K562 (cell line): Measurements from ENCODE around the gene CLGN. TPM values are rescaled to one million over a fixed set of nuclear protein-coding genes. Genes with fewer than 3 reads are reported as not detected.

Experiments
- ATAC-seq: fragments of 200-7000 bp; cut with Tn5 transposase; 3 replicates; pipeline ENCODE4 v1.9.1; 2020; ENCODE audit warnings: moderate library complexity
- BruUV-seq: library from RNA; stranded (reverse); fragments of 400-500 nt; replicated peaks from 2 replicates; lab custom pipeline; 2021; lab: Mats Ljungman, UMichigan
- CTCF ChIA-PET: fragments of 300-600 bp; formaldehyde crosslinking; extraction: SDS; loops from one replicate; lab custom pipeline; 2021; ENCODE audit warnings: low intra/inter-chr PET ratio; lab: Yijun Ruan, JAX
- POLR2A ChIA-PET: fragments of 300-600, 350-650 bp; sonication (Branson Sonifier 250); formaldehyde crosslinking; extraction: SDS; loops from one replicate; lab custom pipeline; 2021; ENCODE audit warnings: antibody characterized with exemption, inconsistent platforms; lab: Yijun Ruan, JAX
- DNase-seq, 4 experiments: peaks; one replicate each; pipeline versions ENCODE4 v3.0.0 to v3.0.0-alpha.2; 2011 to 2018; ENCODE audit warnings: low spot score in 3 of 4, mixed read lengths in 3 of 4; ENCODE audit errors: extremely low read depth in 1 of 4
- FAIRE-seq: peaks from 2 replicates; lab custom pipeline; 2011; peaks lifted over from hg19 to GRCh38; lab: Jason Lieb, UNC
- H2AFZ ChIP-seq: 2 replicates; pipeline ENCODE4 v1.6.0; 2011; ENCODE audit warnings: low read depth, low read length, control low read depth, inconsistent platforms
- H3K27ac ChIP-seq: fragments of 200-600 bp; 3 replicates; pipeline ENCODE4 v1.8.0; 2011; ENCODE audit warnings: low read depth, mild to moderate bottlenecking, control low read depth, inconsistent platforms, low read length, moderate library complexity, mixed read lengths; ENCODE audit errors: extremely low read depth
- H3K27me3 ChIP-seq, 2 experiments: fragments of 300-600 bp in 1 of 2; 2 replicates in 1 of 2; 3 replicates in 1 of 2; pipeline versions ENCODE4 v1.6.0 to v1.8.0; 2011; ENCODE audit warnings: inconsistent platforms in 2 of 2, low read length in 2 of 2, mild to moderate bottlenecking in 1 of 2, mixed read lengths in 1 of 2, moderate library complexity in 1 of 2; ENCODE audit not compliant: control insufficient read depth in 2 of 2, insufficient read depth in 2 of 2
- H3K36me3 ChIP-seq: fragments of 300-600 bp; 3 replicates; pipeline ENCODE4 v1.8.0; 2011; ENCODE audit warnings: mild to moderate bottlenecking, low read length, inconsistent platforms; ENCODE audit not compliant: control insufficient read depth, insufficient read depth
- H3K4me1 ChIP-seq, 2 experiments: fragments of 200-600 bp in 1 of 2; replicated peaks in 1 of 2; 2 replicates in 1 of 2; 3 replicates in 1 of 2; pipeline versions ENCODE4 v1.5.1 to v1.8.0; 2011; ENCODE audit warnings: inconsistent platforms in 2 of 2, low read length in 2 of 2, mild to moderate bottlenecking in 1 of 2, mixed read lengths in 1 of 2, moderate library complexity in 1 of 2; ENCODE audit not compliant: control insufficient read depth in 2 of 2, insufficient read depth in 2 of 2
- H3K4me2 ChIP-seq: 2 replicates; pipeline ENCODE4 v1.6.1; 2011; ENCODE audit warnings: low read length, control low read depth, inconsistent platforms, mixed read lengths; ENCODE audit not compliant: insufficient read depth
- H3K4me3 ChIP-seq: fragments of 200-600 bp; sonication (generic), shearing (Covaris generic); 2 replicates; pipeline ENCODE4 v1.5.1; 2016; ENCODE audit warnings: control low read depth, inconsistent platforms
- H3K79me2 ChIP-seq: fragments of 200-600 bp; 3 replicates; pipeline ENCODE4 v1.8.0; 2011; ENCODE audit warnings: low read length, inconsistent platforms; ENCODE audit not compliant: control insufficient read depth, insufficient read depth
- H3K9ac ChIP-seq, 2 experiments: 2 replicates each; pipeline versions ENCODE4 v1.6.0 to v1.6.1; 2011; ENCODE audit warnings: low read depth in 2 of 2, low read length in 2 of 2, control low read depth in 1 of 2, inconsistent platforms in 1 of 2, mild to moderate bottlenecking in 1 of 2, mixed read lengths in 1 of 2; ENCODE audit not compliant: insufficient read depth in 1 of 2
- H3K9me1 ChIP-seq: one replicate; pipeline ENCODE4 v1.6.0; 2011; ENCODE audit warnings: inconsistent platforms, mild to moderate bottlenecking, low read length, moderate library complexity; ENCODE audit not compliant: control insufficient read depth, insufficient read depth
- H3K9me3 ChIP-seq: replicated peaks from 2 replicates; pipeline ENCODE4 v1.5.1; 2011; ENCODE audit warnings: low read depth, low read length, inconsistent platforms; ENCODE audit not compliant: control insufficient read depth, insufficient read depth
- H4K20me1 ChIP-seq: replicated peaks from 2 replicates; pipeline ENCODE4 v1.6.1; 2011; ENCODE audit warnings: low read length, inconsistent platforms, mixed read lengths; ENCODE audit not compliant: control insufficient read depth, insufficient read depth
- CCNT2 ChIP-seq: IDR thresholded peaks from 2 replicates; pipeline ENCODE4 v1.6.1; 2011; ENCODE audit warnings: borderline replicate concordance, low read depth, mild to moderate bottlenecking, moderate library complexity, mixed read lengths, low read length; ENCODE audit not compliant: insufficient read length; ENCODE audit errors: extremely low read depth
- HDAC6 ChIP-seq: IDR thresholded peaks from 2 replicates; pipeline ENCODE4 v1.6.1; 2012; ENCODE audit warnings: low read depth, mild to moderate bottlenecking, control low read depth, inconsistent platforms, low read length, moderate library complexity
- NRF1 ChIP-seq, 2 experiments: fragments of 450-650 bp; IDR thresholded peaks in 1 of 2; conservative IDR thresholded peaks in 1 of 2; 2 replicates each; pipeline ENCODE4 v1.6.1; 2014; ENCODE audit warnings: mild to moderate bottlenecking in 2 of 2
- SMARCE1 ChIP-seq: fragments of 450-650 bp; IDR thresholded peaks from 2 replicates; pipeline ENCODE4 v1.7.1; 2016; ENCODE audit warnings: mild to moderate bottlenecking
- TRIM24 ChIP-seq, 2 experiments: fragments of 450-650 bp; IDR thresholded peaks; 2 replicates each; pipeline ENCODE4 v1.6.1; 2016
- VEZF1 ChIP-seq: fragments of 200-800 bp; sonication (Bioruptor generic); IDR thresholded peaks from 2 replicates; pipeline ENCODE4 v1.6.1; 2017; ENCODE audit warnings: missing genetic modification characterization, missing compliant biosample characterization
- WGBS: fragments of 100-300 bp; shearing (Covaris generic); methylation state at CpG from one replicate; pipeline ENCODE4 v1.1.6; 2016; ENCODE audit warnings: low coverage, mixed read lengths; ENCODE audit not compliant: insufficient coverage; ENCODE audit errors: missing lambda C conversion rate; 5-methylcytosine and 5-hydroxymethylcytosine counted together
- in situ Hi-C: fragments of 300-500 bp; cut with MboI; formaldehyde crosslinking; loops from 4 replicates; pipeline ENCODE4 v1.15.0; 2018; ENCODE audit warnings: inconsistent platforms, mixed read lengths
- intact Hi-C: fragments of 100-400 bp; cut with micrococcal nuclease; formaldehyde crosslinking; loops from 2 replicates; pipeline ENCODE4 v1.14.2; 2022
- polyA plus RNA-seq, 8 experiments: library from polyadenylated mRNA; depleted of rRNA in 4 of 8; stranded (reverse) in 5 of 8; unstranded in 3 of 8; fragments of >200 nt; fragmentation: Nextera tagmentation in 2 of 8; fragmentation: Illumina TruSeq in 1 of 8; extraction: Ambion mirVana in 2 of 8; extraction: Trizol in 1 of 8; gene quantifications; 2 replicates each; pipeline versions ENCODE4 v1.2.1 to v1.2.3, GENCODE V29; 2011 to 2014; ENCODE audit warnings: inconsistent platforms in 1 of 8, missing spikeins in 1 of 8
- total RNA-seq, 7 experiments: library from RNA; depleted of rRNA in 6 of 7; stranded (reverse); fragments of >200 nt in 6 of 7; fragmentation: Illumina TruSeq in 2 of 7; extraction: Trizol in 2 of 7; gene quantifications; 2 replicates each; pipeline versions ENCODE4 v1.2.1 to v1.2.3, GENCODE V29; 2011 to 2021; ENCODE audit warnings: low replicate concordance in 1 of 7
- TF ChIP-seq, protein P1 (sequence below): fragments of 450-650 bp; IDR thresholded peaks from 2 replicates; pipeline ENCODE4 v1.6.1; 2018; ENCODE audit warnings: mild to moderate bottlenecking, low read depth; ENCODE audit not compliant: partially characterized antibody

Gene CLGN
- total and polyA plus RNA-seq, 9 of the 15 experiments (the other 6 are each of a cell fraction or from before 2014, with no cell fraction given) = 0.22 to 3.6 (median 2.7) TPM

GRCh38 chr4:140344621-140345020, 82.8 kb downstream of the CLGN start:
- H3K4me2 ChIP-seq = no peak overlapping the region
- ATAC-seq = no peak
- 3% methylated on average over 9 of the region's 9 CpGs for WGBS

More at GRCh38 chr4:140344621-140345020, 82.8 kb downstream of the CLGN start:
- Histone ChIP-seq H3K9me1 (no peaks in the 10 kb centered on the region), H3K27me3 (peaks cover 8 to 21% of the 10 kb centered on the region in 2 experiments), H3K9me3 (no peaks in the 10 kb centered on the region), H2AFZ (no peak overlapping the region), H3K79me2 (no peaks in the 10 kb centered on the region), H3K4me1 (no peaks in the 10 kb centered on the region; a peak in 1 of 5 replicates), H3K27ac (no peak overlapping the region), H4K20me1 (no peaks in the 10 kb centered on the region), H3K4me3 (no peak overlapping the region), H3K9ac (no peak overlapping the region), H3K36me3 (no peaks in the 10 kb centered on the region)
- in situ Hi-C loops (no loop called here), intact Hi-C loops (loop anchor here (1.0 kb wide), 1 partner anchor 22 kb away; no protein-coding TSS in a partner anchor)
- POLR2A ChIA-PET = no interaction called here
- no peak for FAIRE-seq
- CTCF ChIA-PET = interaction anchor here (0.5 kb wide), 1 partner anchor 293 kb away, joined by 3 read pairs; no protein-coding TSS in a partner anchor
- no peak for DNase-seq
- TF ChIP-seq VEZF1 (CRISPR knock-in tag) = no peak
- TF ChIP-seq, protein P1, sequence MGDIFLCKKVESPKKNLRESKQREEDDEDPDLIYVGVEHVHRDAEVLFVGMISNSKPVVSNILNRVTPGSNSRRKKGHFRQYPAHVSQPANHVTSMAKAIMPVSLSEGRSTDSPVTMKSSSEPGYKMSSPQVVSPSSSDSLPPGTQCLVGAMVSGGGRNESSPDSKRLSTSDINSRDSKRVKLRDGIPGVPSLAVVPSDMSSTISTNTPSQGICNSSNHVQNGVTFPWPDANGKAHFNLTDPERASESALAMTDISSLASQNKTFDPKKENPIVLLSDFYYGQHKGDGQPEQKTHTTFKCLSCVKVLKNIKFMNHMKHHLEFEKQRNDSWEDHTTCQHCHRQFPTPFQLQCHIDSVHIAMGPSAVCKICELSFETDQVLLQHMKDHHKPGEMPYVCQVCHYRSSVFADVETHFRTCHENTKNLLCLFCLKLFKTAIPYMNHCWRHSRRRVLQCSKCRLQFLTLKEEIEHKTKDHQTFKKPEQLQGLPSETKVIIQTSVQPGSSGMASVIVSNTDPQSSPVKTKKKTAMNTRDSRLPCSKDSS = no peak
- TF ChIP-seq TRIM24 (IDR thresholded peaks at IDR 0.05) = no peak
- no peak for TF ChIP-seq CCNT2
- no peak for TF ChIP-seq SMARCE1
- TF ChIP-seq NRF1 (conservative IDR thresholded peaks at IDR 0.05 in 1 of 2, IDR thresholded peaks at IDR 0.05 in 1 of 2) = peak; percentile 68 to 69
- no peak for TF ChIP-seq HDAC6
- BruUV-seq = no TSS peak
